GM18861 (cell line): Measurements from ENCODE around the gene ARGLU1.

ENCODE experiments used
- ATAC-seq: cut with Tn5 transposase; IDR thresholded peaks from one replicate; pipeline ENCODE4 v1.9.1; 2021; ENCODE audit not compliant: unreplicated experiment

The ARGLU1 gene

DNA sequence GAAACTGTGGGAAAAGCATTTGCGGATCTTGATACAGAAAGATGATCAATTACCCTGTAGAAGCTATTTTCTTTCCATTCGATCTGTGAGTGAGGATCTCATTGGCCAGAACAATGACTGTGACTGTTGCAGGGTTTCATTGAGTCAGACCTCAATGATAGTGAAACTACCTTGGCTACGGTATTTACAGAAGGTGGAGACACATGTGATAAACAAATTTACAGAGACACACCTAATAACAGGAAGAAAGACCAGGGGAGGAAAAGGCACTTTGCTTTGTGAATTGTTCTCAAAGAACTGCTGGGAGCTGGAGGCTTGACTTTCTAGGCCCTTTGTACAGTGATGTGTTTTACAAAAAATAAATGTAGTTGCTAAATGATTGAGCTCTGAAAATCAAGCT, 19.9 kb upstream of the ARGLU1 start:
- no peak for ATAC-seq

DNA sequence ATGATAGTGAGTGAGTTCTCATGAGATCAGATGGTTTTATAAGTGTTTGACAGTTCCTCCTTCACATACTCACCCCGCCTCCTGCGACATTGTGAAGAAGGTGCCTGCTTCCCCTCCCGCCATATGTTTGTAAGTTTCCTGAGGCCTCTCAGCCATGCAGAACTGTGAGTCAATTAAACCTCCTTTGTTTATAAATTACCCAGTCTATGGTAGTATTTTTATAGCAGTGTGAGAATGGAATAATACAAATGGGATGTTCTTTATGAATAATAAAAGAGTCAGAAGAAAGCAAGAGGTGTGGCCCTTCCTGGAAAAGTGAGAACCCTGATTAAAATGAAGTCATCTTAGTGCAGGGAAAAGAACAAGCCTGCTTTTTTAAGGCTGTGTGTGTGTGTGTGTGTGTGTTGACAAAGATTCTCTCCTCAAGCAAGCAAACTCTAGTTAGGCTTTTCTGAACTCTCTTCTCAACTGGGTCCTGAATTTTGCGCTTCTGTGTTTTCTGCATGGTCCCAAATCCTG, 18.8 kb upstream of the ARGLU1 start:
- ATAC-seq: no peak

DNA sequence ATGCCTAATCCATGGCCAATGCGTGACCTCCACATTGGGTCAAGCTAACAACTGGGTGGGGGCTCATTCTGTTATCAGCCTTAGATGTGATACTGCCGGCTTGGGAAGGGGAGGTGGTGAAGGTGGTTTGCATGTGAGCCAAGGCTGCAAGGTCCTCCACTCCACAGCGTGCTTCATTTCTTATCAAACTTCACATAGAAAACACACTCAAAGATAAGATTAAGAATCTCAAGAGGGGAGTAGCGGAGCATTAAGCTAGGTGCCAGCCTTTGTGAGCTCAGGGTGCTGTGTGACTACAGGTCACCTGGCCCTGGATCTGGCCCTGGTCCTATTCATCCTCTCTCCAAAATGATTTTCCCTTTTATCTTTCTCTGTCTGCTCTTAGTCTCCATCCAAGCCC, 13.3 kb upstream of the ARGLU1 start:
- ATAC-seq: no peak

DNA sequence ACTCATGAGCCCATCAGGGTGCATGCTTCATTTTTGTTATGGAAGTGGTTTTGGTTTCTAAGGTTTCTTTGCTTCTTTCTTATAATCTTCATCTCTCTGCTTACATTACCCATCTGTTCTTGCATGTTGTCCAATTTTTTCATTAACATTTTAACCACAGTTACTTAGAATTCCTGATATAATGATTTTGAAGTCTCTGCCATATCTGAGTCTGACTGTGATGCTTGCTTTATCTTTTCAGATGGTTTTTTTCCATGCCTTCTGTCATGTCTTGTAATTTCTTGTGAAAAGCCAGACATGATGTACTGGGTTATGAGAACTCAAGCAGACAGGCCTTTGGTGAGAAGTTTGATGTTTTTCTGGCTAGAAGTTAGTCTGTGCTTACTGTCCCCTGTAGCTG, 8.0 kb upstream of the ARGLU1 start:
- ATAC-seq: no peak

DNA sequence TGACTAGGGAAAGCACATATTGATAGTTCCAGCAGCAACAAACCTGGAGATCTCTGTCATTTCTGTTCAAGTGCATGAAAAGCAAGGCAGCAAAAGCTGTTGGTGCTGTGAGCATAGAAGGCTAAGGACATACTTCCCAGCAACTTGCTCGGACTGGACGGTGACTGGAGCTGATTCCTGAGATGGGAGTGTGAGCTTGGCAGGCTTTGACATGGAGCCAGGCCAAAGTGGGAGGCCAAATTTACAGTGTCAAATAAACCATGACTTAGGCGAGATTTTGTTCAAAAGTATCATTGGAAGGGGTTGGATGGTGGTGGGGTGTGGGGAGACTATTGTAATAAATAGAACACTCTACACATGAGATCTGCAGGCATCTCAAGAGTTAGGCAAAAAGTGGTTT, 5.9 kb upstream of the ARGLU1 start:
- ATAC-seq: no peak

DNA sequence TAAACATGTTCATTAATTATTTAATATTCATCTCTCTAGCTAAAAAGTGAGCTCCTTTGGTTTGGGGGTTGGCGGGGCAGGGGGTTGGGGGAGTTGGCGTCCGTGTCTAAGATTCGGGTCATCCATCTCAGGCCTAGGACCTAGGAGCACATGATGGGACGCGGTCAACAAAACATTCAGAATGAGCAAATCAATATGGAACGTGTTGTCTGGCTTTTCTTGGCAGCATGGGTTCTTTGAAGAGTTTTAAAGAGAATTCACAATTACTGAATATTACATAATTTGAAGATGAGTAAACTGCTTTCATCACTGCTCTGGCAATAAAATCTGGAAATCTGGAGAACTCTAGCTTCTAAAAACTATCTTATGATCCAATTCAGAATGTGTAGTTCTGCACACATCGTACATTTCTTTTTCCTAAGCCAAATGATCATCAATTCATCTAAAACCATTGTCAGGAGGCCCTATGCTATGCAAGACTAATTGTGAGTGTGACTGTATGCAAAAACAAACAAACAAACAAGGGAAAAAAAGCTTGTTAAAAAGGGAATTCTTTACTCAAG, 5.4 kb upstream of the ARGLU1 start:
- no peak for ATAC-seq

GRCh38 chr13:106570299-106570852, 2.4 kb upstream of the ARGLU1 start:
- ATAC-seq: no peak

DNA sequence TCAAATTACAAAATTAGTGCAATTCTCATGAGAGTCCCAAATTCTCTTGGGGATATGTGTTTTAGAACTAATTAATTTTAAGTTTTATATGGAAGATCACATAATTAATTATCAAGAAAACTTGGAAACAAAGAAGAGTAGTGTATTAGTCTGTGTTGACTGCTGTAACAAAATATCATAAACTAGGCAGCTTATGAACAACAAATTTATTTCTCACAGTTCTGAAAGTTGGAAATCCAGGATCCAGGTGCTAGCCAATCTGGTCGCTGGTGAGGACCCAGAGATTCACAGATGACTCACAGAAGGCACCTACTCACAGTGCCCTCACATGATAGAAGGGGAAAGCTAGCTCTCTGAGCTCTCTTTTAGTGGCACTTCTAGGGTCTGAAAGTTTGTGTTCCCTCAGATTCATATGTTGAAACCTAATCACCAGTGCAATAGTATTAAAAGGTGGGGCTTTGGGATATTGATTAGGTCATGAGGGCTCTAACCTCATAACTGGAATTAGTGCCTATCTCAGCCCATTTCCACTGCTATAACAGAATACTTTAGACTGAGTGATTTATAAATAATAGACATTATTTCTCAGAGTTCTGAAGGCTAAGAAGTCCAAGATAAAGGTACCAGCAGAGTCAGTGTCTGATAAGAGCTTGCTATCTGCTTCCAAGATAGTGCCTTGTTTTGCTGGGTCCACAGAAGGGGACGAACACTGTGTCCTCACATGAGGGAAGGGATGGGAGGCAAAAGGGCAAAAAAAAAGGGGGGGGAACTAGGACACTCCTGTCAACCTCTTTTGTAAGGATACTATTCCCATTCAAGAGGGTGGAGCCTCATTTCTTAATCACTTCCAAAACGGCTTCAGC, 1.5 kb upstream of the ARGLU1 start:
- ATAC-seq: no peak

- peak; percentile 27 for ATAC-seq
Observed at GRCh38 chr13:106568299-106569003, 514 bp upstream of the ARGLU1 start.

GRCh38 chr13:106566641-106567473, 1.1 kb downstream of the ARGLU1 start:
- peak; percentile 36 for ATAC-seq

DNA sequence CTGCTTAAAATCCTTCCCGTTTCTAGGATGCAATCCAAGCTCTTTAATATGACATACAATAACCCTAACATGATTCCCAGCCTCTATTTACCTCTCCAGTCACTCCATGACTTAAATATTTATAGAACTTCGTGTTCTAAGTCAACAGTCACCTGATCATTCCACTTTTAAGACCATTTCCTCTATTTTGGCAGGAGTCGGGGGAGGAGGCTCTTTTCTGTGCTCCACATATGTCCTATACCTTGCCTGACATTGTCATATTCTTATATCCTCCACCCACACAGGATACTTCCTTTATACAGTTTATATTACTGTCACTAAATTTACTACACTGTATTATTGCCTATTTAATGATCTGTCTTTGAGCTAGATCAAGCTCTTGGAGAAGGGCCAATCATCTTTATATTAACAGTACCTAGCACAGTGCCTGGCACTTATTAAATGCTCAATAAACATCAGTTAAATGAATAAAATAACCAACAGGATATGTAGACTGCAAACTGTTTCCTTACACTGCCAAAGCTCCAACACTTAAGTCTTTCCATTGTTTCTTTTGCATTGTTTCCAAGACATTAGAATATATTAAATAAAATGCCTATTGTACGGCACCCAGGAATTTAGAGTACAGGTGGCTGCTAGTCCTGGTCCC, 2.7 kb downstream of the ARGLU1 start:
- ATAC-seq: no peak

DNA sequence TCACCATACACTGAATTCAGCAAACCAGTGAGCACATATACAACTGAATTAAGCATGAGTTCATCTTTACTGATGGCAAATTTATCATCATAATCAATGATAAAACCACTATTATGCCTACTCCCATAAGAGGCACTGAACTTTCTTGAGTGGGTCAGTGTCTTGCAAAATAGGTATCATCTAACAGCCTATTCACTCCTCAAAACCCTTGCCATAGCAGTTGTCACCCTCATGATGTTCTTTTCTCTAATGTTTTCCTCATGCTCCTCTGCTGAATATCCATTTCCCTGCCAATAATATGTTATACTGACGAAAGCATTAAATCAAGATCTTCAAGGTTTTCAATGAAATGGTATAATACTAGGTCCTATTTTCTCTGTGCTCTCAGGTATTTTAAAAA, 5.6 kb downstream of the ARGLU1 start:
- no peak for ATAC-seq

GRCh38 chr13:106561551-106562170, 6.3 kb downstream of the ARGLU1 start:
- ATAC-seq: peak; percentile 75

DNA sequence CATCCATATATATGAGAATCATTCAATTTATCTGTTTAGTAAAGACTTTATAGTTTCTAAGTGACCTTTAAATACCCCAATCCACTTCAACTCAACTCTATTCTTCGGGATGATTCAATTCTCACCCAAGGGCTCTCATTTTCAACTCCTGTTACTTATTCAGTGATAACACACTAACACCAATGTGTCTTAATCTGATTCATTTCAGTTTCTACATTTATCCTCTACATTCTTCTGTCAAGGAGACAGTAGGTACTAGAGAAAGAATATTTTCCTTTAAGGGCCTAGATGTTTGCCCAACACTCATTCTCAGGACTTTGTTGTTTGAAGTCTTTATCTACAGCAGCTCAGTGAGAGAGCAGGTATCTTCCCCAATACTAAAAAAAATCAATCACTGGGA, 7.1 kb downstream of the ARGLU1 start:
- peak; percentile 46 for ATAC-seq

DNA sequence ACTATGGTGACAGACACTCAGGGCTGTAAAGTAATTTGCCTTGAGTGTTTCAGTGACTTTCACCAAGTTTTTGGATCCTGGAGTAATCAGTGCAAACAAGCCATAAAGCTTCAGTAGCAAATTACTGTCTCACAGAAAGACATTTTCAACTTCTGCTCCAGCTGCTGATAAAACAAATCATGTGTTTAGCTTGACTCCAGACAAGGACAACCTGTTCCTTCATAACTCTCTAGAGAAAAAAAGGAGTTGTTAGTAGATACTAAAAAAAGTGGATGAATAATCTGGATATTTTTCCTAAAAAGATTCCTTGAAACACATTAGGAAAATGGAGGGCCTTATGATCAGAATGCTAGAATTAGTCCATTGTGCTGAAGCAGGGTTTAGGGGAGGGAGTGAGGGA, 9.4 kb downstream of the ARGLU1 start:
- no peak for ATAC-seq

DNA sequence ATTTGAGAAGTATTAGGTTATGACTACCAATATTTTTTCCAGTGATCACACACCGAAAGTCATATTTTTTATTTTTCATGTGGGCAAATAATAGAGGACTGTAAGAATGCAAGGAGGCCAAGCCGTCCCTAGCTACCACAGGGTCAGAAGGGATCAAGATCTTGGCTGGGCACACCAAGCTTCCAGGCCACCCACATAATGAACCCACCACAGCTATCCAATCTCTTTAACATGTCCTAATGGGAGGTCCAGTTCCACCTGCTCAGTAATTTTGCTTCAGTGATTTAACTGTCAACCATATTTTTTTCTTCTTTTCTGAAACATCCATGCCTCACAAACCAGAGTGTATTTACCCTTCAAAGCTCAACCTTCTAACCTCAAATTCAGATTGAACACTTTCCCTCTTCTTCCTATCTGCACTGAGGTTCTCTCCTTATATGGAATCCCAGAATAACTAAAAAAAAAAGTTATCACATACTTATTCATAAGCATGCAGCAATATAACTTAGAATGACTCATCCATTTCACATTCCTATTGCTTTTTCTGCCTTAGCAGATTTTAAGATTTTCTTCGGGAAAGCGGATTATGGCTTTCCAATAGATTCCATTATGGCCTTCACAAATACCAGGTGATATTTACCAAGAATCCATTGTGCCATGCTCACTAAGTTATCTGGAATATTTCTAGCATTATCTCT, 12.2 kb downstream of the ARGLU1 start:
- no peak for ATAC-seq

- ATAC-seq: no peak
Observed at GRCh38 chr13:106551751-106552150, 16.2 kb downstream of the ARGLU1 start.

DNA sequence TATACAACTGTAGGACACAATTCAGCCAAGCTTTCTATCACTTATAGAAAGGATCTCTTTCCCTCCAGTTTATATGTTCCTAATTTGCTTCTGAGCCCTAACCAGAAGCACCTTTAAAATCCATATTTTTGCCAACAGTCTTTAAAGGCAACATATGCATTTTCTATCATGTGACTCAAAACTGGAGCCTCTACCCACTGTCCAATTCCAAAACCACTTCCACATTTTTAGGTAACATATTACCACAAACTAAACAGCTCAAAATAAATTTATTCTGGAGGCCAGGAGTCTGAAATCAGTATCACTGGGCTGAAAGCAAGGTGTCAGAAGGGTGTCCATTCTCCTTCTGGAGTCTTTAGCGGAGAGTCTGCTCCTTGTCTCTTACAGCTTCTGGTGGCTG, 16.6 kb downstream of the ARGLU1 start:
- no peak for ATAC-seq

DNA sequence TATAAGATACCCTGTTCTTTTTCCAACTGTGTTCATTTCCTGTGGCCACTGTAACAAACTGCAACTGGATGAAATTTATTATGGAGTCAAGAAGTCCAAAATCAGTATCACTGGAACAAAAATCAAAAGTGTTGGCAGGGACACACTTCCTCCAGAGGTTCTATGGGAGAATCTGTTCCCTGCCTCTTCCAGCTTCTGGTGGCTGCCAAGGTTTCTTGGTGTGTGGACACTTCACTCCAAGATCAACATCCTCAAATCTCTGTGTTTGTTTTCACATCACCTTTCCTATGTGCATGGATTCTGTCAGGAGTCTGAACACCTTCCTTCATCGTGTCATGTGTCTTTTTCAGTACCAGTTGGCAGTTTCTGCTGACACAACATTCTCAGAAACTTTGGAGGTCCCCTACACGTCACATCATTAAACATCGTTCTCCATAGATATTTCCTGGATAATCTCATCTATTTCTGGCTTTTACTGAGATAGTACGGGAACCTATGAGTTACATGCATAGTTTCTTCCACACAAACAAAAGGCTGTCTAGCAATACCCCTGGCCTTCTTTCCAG, 17.3 kb downstream of the ARGLU1 start:
- no peak for ATAC-seq
